ENCODE results near the gene MYO5A. TPM values are rescaled to one million over a fixed set of nuclear protein-coding genes. Genes with fewer than 3 reads are reported as not detected.
A peak's percentile ranks its signal among the peaks of the same experiment; 100 is the strongest.

The MYO5A gene
- total RNA-seq, 2 experiments from 2014 or later: 31.8 to 42.0 TPM

DNA sequence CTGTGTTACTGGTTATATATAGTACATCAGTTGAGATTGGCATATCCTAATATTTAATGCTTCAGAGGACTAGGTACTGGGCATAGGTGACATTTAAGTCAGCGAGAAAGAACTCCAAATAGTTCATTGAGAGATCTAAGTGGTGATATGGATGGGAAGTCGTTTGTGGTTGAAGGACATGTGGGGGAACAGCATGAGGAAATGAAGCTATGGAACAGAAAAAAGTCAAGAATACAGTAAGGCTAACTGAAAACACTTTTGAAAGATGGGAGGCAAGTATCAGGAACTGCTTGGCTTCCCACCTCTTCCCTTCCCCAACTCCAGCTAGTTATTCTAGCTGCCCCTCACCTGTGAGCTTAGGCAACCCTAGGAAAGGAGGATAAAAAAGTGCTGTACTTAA, 3.7 kb upstream of the MYO5A start:
- Histone ChIP-seq H2AFZ (ENCODE audit: low read length) (no peak overlapping the region), H3K9me3 (ENCODE audit: low read length) (no peaks in the 10 kb centered on the region), H3K27ac (ENCODE audit: low read depth, low read length, poor library complexity, severe bottlenecking) (no peak overlapping the region), H3K79me2 (ENCODE audit: insufficient read depth, low read depth, low read length) (peaks cover 10% of the 10 kb centered on the region), H3K4me1 (ENCODE audit: insufficient read depth, low read length, poor library complexity, severe bottlenecking) (peaks cover 13% of the 10 kb centered on the region), H3K4me2 (ENCODE audit: low read length) (no peak overlapping the region), H4K20me1 (ENCODE audit: insufficient read depth, low read length) (peaks cover 5% of the 10 kb centered on the region; the same call in 1 of the 2 replicates), H3K9me2 (ENCODE audit: insufficient read depth, low read length) (no peaks in the 10 kb centered on the region), H3K4me3 (ENCODE audit: low read depth, low read length, poor library complexity, severe bottlenecking) (no peak overlapping the region), H3K36me3 (ENCODE audit: insufficient read depth, low read length) (no peaks in the 10 kb centered on the region)
- ChIA-PET CTCF (ENCODE audit: unreplicated experiment) (no interaction called here), POLR2A (interaction anchor here (1.3 kb wide), 1 partner anchor 18 kb away, joined by 3 read pairs; no protein-coding TSS in a partner anchor)
- no peak for DNase-seq (ENCODE audit: low spot score)
- TF ChIP-seq EZH2phosphoT487 (IDR thresholded peaks at IDR 0.05; ENCODE audit: borderline replicate concordance, low read depth, low read length): no peak
- TF ChIP-seq, protein P1, sequence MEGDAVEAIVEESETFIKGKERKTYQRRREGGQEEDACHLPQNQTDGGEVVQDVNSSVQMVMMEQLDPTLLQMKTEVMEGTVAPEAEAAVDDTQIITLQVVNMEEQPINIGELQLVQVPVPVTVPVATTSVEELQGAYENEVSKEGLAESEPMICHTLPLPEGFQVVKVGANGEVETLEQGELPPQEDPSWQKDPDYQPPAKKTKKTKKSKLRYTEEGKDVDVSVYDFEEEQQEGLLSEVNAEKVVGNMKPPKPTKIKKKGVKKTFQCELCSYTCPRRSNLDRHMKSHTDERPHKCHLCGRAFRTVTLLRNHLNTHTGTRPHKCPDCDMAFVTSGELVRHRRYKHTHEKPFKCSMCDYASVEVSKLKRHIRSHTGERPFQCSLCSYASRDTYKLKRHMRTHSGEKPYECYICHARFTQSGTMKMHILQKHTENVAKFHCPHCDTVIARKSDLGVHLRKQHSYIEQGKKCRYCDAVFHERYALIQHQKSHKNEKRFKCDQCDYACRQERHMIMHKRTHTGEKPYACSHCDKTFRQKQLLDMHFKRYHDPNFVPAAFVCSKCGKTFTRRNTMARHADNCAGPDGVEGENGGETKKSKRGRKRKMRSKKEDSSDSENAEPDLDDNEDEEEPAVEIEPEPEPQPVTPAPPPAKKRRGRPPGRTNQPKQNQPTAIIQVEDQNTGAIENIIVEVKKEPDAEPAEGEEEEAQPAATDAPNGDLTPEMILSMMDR (conservative IDR thresholded peaks at IDR 0.05; ENCODE audit: low read length): no peak
- intact Hi-C loops (cut with micrococcal nuclease; ENCODE audit: unreplicated experiment): no loop called here
- no TSS peak for BruUV-seq (replicated peaks)

DNA sequence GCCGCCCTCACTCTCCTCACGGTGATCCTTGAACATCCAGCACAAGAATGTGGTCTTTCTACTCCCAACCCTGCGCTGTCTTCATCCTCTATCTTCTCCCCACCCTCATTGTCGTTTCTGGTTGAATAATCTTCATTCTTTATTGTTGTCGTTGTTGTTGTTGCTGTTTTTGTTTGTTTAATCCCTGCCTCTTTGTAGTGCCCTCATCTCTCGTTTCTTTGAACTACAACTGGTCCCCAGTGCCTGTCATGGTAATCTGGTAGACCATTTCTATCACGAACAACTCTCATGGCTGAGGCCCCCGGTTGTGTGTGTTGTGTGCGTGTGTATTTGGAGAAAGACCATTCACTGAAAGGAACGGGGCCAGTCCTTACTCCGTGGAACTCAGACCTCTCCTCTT, 1.3 kb upstream of the MYO5A start:
- H3K9me3 ChIP-seq (ENCODE audit: low read length): no peaks in the 10 kb centered on the region
- peaks cover 32% of the 10 kb centered on the region for H3K79me2 ChIP-seq (ENCODE audit: insufficient read depth, low read depth, low read length)
- peaks cover 14% of the 10 kb centered on the region; the same call in 1 of the 2 replicates for H4K20me1 ChIP-seq (ENCODE audit: insufficient read depth, low read length)
- CTCF ChIA-PET (ENCODE audit: unreplicated experiment): no interaction called here
- POLR2A ChIA-PET: interaction anchor here (0.6 kb wide), 1 partner anchor 65 kb away, joined by 4 read pairs; no protein-coding TSS in a partner anchor
- H3K36me3 ChIP-seq (ENCODE audit: insufficient read depth, low read length): no peaks in the 10 kb centered on the region
- TF ChIP-seq EZH2phosphoT487 (IDR thresholded peaks at IDR 0.05; ENCODE audit: borderline replicate concordance, low read depth, low read length): no peak
- TF ChIP-seq, protein P1 (conservative IDR thresholded peaks at IDR 0.05; ENCODE audit: low read length): no peak
- no peak for DNase-seq (ENCODE audit: low spot score)
- H3K4me3 ChIP-seq (ENCODE audit: low read depth, low read length, poor library complexity, severe bottlenecking): peak overlapping the region; percentile 95
- peak overlapping the region; percentile 97 for H3K4me2 ChIP-seq (ENCODE audit: low read length)
- TSS peak; percentile 75 for BruUV-seq (replicated peaks)
- no peaks in the 10 kb centered on the region for H3K9me2 ChIP-seq (ENCODE audit: insufficient read depth, low read length)
- intact Hi-C loops (cut with micrococcal nuclease; ENCODE audit: unreplicated experiment): loop anchor here (2.0 to 10.0 kb wide), 4 partner anchors 123 to 273 kb away; no protein-coding TSS in a partner anchor
- peak overlapping the region; percentile 100; the same call in 1 of the 2 replicates for H2AFZ ChIP-seq (ENCODE audit: low read length)
- H3K27ac ChIP-seq (ENCODE audit: low read depth, low read length, poor library complexity, severe bottlenecking): no peak overlapping the region
- peaks cover 22% of the 10 kb centered on the region for H3K4me1 ChIP-seq (ENCODE audit: insufficient read depth, low read length, poor library complexity, severe bottlenecking)

DNA sequence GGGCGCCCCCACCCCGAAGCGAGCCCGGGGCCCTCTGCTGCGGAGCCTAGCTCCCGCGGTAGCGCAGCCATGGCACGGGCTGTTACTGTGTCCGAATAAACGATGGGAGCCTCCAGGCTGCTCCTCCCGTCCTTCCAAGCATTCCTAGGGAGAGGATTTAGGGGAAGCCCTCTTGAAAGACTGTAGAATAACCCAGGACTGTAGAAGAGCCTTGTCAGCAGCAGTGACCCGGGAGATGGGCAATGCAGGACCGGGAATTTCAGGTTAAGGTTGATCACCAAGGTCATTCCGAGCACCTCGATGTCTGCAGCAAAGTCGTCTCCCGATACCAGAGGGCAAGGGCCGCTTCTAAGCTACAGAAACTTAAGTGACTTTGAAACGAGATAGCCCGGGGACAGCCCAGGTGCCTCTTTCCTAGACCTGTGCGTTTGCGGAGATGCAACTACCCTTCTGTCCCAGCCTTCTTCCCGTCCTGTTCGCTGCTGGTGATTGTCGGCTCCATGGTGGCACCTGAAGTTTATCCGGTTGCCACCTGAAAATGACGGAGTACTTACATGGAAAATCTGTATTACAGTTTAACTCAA, 753 bp upstream of the MYO5A start:
- Histone ChIP-seq H4K20me1 (ENCODE audit: insufficient read depth, low read length) (peaks cover 14% of the 10 kb centered on the region; the same call in 1 of the 2 replicates), H3K9me3 (ENCODE audit: low read length) (no peaks in the 10 kb centered on the region), H3K27ac (ENCODE audit: low read depth, low read length, poor library complexity, severe bottlenecking) (peak overlapping the region; percentile 76), H3K79me2 (ENCODE audit: insufficient read depth, low read depth, low read length) (peaks cover 37% of the 10 kb centered on the region), H2AFZ (ENCODE audit: low read length) (peak overlapping the region; percentile 100), H3K4me2 (ENCODE audit: low read length) (peak overlapping the region; percentile 97), H3K36me3 (ENCODE audit: insufficient read depth, low read length) (no peaks in the 10 kb centered on the region), H3K4me3 (ENCODE audit: low read depth, low read length, poor library complexity, severe bottlenecking) (peak overlapping the region; percentile 95), H3K9me2 (ENCODE audit: insufficient read depth, low read length) (no peaks in the 10 kb centered on the region), H3K4me1 (ENCODE audit: insufficient read depth, low read length, poor library complexity, severe bottlenecking) (peaks cover 22% of the 10 kb centered on the region)
- intact Hi-C loops (cut with micrococcal nuclease; ENCODE audit: unreplicated experiment): loop anchor here (2.0 to 10.0 kb wide), 4 partner anchors 122 to 273 kb away; no protein-coding TSS in a partner anchor
- no peak for TF ChIP-seq EZH2phosphoT487 (IDR thresholded peaks at IDR 0.05; ENCODE audit: borderline replicate concordance, low read depth, low read length)
- TF ChIP-seq, protein P1 (conservative IDR thresholded peaks at IDR 0.05; ENCODE audit: low read length): no peak; the same call in 1 of the 2 replicates
- CTCF ChIA-PET (ENCODE audit: unreplicated experiment): interaction anchor here (1.1 kb wide), 1 partner anchor 22 kb away, joined by 3 read pairs; no protein-coding TSS in a partner anchor
- no TSS peak for BruUV-seq (replicated peaks)
- peak; percentile 59 for DNase-seq (ENCODE audit: low spot score)
- POLR2A ChIA-PET: interaction anchor here (0.6 to 3.3 kb wide), 2 partner anchors 22 to 64 kb away, joined by 4 to 18 read pairs; no protein-coding TSS in a partner anchor
